ENCODE measurements around the gene FGF1.
A peak's percentile ranks its signal among the peaks of the same experiment; 100 is the strongest.

FGF1 gene

GRCh38 chr5:142685418-142686209 lies at the start of gene FGF1:
Gene FGF1, minus strand, starts transcription at chr5:142686090. Its CDS starts 71,963 bp downstream, at chr5:142614127.
- no peaks in the 10 kb centered on the region for H3K27me3 ChIP-seq (ENCODE audit: control insufficient read depth, insufficient read depth, low read length)
- no peak within 1 kb of the TSS for H3K4me3 ChIP-seq (ENCODE audit: low read length)
- H3K9ac ChIP-seq (ENCODE audit: low read length): no peak within 1 kb of the TSS
- no peaks in the 10 kb centered on the region for H3K9me3 ChIP-seq (ENCODE audit: control insufficient read depth, low read length)
- H3K4me1 ChIP-seq (ENCODE audit: control insufficient read depth, insufficient read depth, low read length): peaks cover 23% of the 10 kb centered on the region
- no peaks in the 10 kb centered on the region for H3K36me3 ChIP-seq (ENCODE audit: control insufficient read depth, insufficient read depth, low read length)

- H3K4me3 ChIP-seq (ENCODE audit: low read length): no peak overlapping the region
- H3K9ac ChIP-seq (ENCODE audit: low read length): no peak overlapping the region
- no peaks in the 10 kb centered on the region for H3K36me3 ChIP-seq (ENCODE audit: control insufficient read depth, insufficient read depth, low read length)
- H3K4me1 ChIP-seq (ENCODE audit: control insufficient read depth, insufficient read depth, low read length): no peaks in the 10 kb centered on the region
- no peaks in the 10 kb centered on the region for H3K27me3 ChIP-seq (ENCODE audit: control insufficient read depth, insufficient read depth, low read length)
- no peaks in the 10 kb centered on the region for H3K9me3 ChIP-seq (ENCODE audit: control insufficient read depth, low read length)
Measured at GRCh38 chr5:142727735-142728047, 41.8 kb upstream of the FGF1 start.

DNA sequence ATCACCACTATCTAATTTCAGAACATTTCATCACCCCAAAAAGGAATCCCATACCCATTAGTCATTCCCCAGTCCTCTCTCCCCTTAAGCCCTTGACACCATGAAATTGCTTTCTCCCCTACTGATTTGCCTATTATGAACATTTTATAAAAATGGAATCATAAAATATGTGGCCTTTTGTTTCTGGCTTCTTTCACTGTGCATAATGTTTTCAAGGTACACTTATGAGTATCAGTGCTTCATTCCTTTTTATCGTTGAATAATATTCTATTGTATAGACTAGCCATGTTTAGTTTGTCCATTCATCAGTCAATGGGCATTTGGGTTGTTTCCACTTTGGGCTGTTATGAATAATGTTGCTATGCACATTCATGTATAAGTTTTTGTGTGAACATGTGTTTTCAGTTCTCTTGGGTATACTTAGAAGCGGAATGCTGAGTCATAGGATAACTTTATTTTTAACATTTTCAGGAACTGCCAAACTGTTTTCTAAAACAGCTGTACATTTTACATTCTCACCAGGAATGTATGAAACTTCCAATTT lies 40.4 kb upstream of the FGF1 start:
- Histone ChIP-seq H3K27me3 (ENCODE audit: control insufficient read depth, insufficient read depth, low read length) (peaks cover 3% of the 10 kb centered on the region), H3K9me3 (ENCODE audit: control insufficient read depth, low read length) (no peaks in the 10 kb centered on the region), H3K4me1 (ENCODE audit: control insufficient read depth, insufficient read depth, low read length) (peaks cover 4% of the 10 kb centered on the region), H3K36me3 (ENCODE audit: control insufficient read depth, insufficient read depth, low read length) (no peaks in the 10 kb centered on the region), H3K9ac (ENCODE audit: low read length) (no peak overlapping the region), H3K4me3 (ENCODE audit: low read length) (no peak overlapping the region)

- no peaks in the 10 kb centered on the region for H3K9me3 ChIP-seq (ENCODE audit: control insufficient read depth, low read length)
- no peak overlapping the region for H3K4me3 ChIP-seq (ENCODE audit: low read length)
- H3K9ac ChIP-seq (ENCODE audit: low read length): no peak overlapping the region
- peaks cover 3% of the 10 kb centered on the region for H3K27me3 ChIP-seq (ENCODE audit: control insufficient read depth, insufficient read depth, low read length)
- H3K4me1 ChIP-seq (ENCODE audit: control insufficient read depth, insufficient read depth, low read length): peaks cover 12% of the 10 kb centered on the region
- H3K36me3 ChIP-seq (ENCODE audit: control insufficient read depth, insufficient read depth, low read length): no peaks in the 10 kb centered on the region
Measured at GRCh38 chr5:142725231-142726187, 39.6 kb upstream of the FGF1 start.

DNA sequence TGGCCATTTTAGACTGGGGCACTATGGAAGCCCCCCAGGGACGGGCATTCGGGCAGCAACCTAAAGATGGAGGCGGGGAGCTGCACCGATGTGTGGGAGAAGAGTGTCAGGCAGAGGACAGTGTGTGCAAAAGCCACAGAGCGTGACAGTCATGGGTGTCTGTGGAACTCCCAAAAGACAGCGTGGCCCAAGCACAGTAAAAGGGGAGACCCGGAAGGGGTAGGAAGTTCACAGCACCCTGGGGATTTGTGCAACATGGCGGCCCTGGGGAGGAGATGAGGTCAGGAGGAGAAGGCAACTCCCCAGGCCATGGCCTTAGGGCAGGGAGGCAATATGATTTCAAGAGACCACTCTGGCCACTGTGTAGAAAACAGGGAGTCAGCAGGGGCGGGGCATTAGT lies 38.9 kb upstream of the FGF1 start:
- Histone ChIP-seq H3K9me3 (ENCODE audit: control insufficient read depth, low read length) (no peaks in the 10 kb centered on the region), H3K27me3 (ENCODE audit: control insufficient read depth, insufficient read depth, low read length) (peaks cover 6% of the 10 kb centered on the region), H3K4me1 (ENCODE audit: control insufficient read depth, insufficient read depth, low read length) (peaks cover 19% of the 10 kb centered on the region), H3K4me3 (ENCODE audit: low read length) (no peak overlapping the region), H3K9ac (ENCODE audit: low read length) (no peak overlapping the region), H3K36me3 (ENCODE audit: control insufficient read depth, insufficient read depth, low read length) (no peaks in the 10 kb centered on the region)

DNA sequence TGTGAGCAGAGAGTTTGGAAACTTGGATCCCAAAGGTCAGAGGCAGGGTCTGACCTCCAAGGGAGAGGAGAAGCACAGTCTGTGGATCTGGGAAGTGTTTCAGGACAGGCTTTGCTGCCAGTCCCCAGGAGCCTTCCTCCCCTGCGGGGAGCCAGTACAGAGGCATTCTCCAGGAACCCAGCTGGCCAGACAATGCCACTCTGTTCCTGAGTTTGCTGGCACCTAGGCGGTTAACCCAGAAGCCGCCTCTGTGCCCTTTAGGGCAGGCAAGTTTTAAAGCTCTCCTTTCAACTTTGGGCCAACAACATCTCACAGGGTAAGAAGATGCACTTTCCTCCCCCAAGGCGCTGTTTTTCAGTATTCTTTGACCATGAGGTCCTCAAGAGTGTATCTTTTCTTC lies 37.0 kb upstream of the FGF1 start:
- Histone ChIP-seq H3K9ac (ENCODE audit: low read length) (no peak overlapping the region), H3K4me3 (ENCODE audit: low read length) (no peak overlapping the region), H3K36me3 (ENCODE audit: control insufficient read depth, insufficient read depth, low read length) (no peaks in the 10 kb centered on the region), H3K4me1 (ENCODE audit: control insufficient read depth, insufficient read depth, low read length) (peaks cover 22% of the 10 kb centered on the region), H3K27me3 (ENCODE audit: control insufficient read depth, insufficient read depth, low read length) (peaks cover 10% of the 10 kb centered on the region), H3K9me3 (ENCODE audit: control insufficient read depth, low read length) (no peaks in the 10 kb centered on the region)

DNA sequence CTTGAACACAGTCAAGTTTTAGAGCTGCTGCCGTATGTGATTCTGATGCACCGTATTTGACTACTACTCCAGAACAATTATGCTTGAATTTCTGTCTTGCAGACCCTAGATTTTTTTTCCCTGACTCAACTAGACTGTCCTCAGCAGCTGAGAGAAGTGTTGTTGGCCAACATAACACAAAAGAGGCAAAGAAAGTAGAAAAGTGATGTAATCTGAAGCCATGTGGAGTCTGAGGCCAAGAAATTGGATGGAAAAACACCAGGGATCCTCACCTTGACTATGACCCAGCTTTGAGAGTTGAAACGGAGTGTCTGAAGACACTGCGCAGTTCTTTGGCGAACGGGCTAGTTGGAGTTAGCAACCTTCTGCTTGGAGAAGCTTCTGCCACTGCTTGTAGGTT lies 36.3 kb upstream of the FGF1 start:
- Histone ChIP-seq H3K27me3 (ENCODE audit: control insufficient read depth, insufficient read depth, low read length) (peaks cover 12% of the 10 kb centered on the region), H3K9ac (ENCODE audit: low read length) (no peak overlapping the region), H3K4me3 (ENCODE audit: low read length) (no peak overlapping the region), H3K36me3 (ENCODE audit: control insufficient read depth, insufficient read depth, low read length) (no peaks in the 10 kb centered on the region), H3K4me1 (ENCODE audit: control insufficient read depth, insufficient read depth, low read length) (peaks cover 30% of the 10 kb centered on the region), H3K9me3 (ENCODE audit: control insufficient read depth, low read length) (no peaks in the 10 kb centered on the region)

- H3K4me3 ChIP-seq (ENCODE audit: low read length): peak overlapping the region; percentile 40
- no peak overlapping the region for H3K9ac ChIP-seq (ENCODE audit: low read length)
- no peaks in the 10 kb centered on the region for H3K36me3 ChIP-seq (ENCODE audit: control insufficient read depth, insufficient read depth, low read length)
- H3K4me1 ChIP-seq (ENCODE audit: control insufficient read depth, insufficient read depth, low read length): peaks cover 33% of the 10 kb centered on the region
- peaks cover 12% of the 10 kb centered on the region for H3K27me3 ChIP-seq (ENCODE audit: control insufficient read depth, insufficient read depth, low read length)
- H3K9me3 ChIP-seq (ENCODE audit: control insufficient read depth, low read length): no peaks in the 10 kb centered on the region
Measured at GRCh38 chr5:142720641-142721271, 34.9 kb upstream of the FGF1 start.

DNA sequence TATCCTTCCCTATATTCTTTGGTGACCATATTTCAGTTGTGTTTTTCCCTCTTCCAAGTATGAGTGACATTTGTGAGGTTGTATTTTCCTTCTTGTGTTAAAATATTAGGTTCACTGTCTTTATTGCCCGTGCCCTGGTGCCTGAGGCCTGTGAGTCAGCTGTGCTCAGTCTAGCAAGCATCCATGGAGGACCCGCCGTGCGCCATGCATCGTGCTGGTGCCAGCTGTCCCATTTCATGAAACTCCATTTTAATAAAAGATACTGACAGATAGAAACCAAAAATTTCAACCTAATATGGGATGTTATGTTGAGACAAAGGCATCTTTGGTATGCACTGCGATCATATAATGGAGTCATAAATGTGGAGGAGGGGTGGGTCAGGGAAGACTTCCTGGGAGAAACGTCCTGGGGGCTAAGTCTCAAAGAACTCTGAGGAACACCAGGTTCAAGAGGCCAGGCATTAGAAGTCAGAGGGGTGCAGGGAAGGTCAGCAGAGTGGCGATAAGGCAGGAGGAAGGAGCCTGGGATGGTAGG lies 34.0 kb upstream of the FGF1 start:
- H3K9me3 ChIP-seq (ENCODE audit: control insufficient read depth, low read length): no peaks in the 10 kb centered on the region
- H3K36me3 ChIP-seq (ENCODE audit: control insufficient read depth, insufficient read depth, low read length): no peaks in the 10 kb centered on the region
- no peak overlapping the region for H3K4me3 ChIP-seq (ENCODE audit: low read length)
- H3K27me3 ChIP-seq (ENCODE audit: control insufficient read depth, insufficient read depth, low read length): peaks cover 12% of the 10 kb centered on the region
- no peak overlapping the region for H3K9ac ChIP-seq (ENCODE audit: low read length)
- H3K4me1 ChIP-seq (ENCODE audit: control insufficient read depth, insufficient read depth, low read length): peaks cover 33% of the 10 kb centered on the region

GRCh38 chr5:142717582-142718215 lies 31.8 kb upstream of the FGF1 start:
- H3K4me1 ChIP-seq (ENCODE audit: control insufficient read depth, insufficient read depth, low read length): peaks cover 33% of the 10 kb centered on the region
- H3K4me3 ChIP-seq (ENCODE audit: low read length): no peak overlapping the region
- H3K36me3 ChIP-seq (ENCODE audit: control insufficient read depth, insufficient read depth, low read length): no peaks in the 10 kb centered on the region
- peaks cover 12% of the 10 kb centered on the region for H3K27me3 ChIP-seq (ENCODE audit: control insufficient read depth, insufficient read depth, low read length)
- H3K9ac ChIP-seq (ENCODE audit: low read length): no peak overlapping the region
- no peaks in the 10 kb centered on the region for H3K9me3 ChIP-seq (ENCODE audit: control insufficient read depth, low read length)

GRCh38 chr5:142716963-142717362 lies 31.1 kb upstream of the FGF1 start:
- Histone ChIP-seq H3K27me3 (ENCODE audit: control insufficient read depth, insufficient read depth, low read length) (peaks cover 10% of the 10 kb centered on the region), H3K36me3 (ENCODE audit: control insufficient read depth, insufficient read depth, low read length) (no peaks in the 10 kb centered on the region), H3K4me1 (ENCODE audit: control insufficient read depth, insufficient read depth, low read length) (peaks cover 33% of the 10 kb centered on the region), H3K4me3 (ENCODE audit: low read length) (no peak overlapping the region), H3K9me3 (ENCODE audit: control insufficient read depth, low read length) (no peaks in the 10 kb centered on the region), H3K9ac (ENCODE audit: low read length) (no peak overlapping the region)

Data from mucosa of stomach (tissue), 1 donor.